Measurements from ENCODE around the gene CFAP77.

DNA sequence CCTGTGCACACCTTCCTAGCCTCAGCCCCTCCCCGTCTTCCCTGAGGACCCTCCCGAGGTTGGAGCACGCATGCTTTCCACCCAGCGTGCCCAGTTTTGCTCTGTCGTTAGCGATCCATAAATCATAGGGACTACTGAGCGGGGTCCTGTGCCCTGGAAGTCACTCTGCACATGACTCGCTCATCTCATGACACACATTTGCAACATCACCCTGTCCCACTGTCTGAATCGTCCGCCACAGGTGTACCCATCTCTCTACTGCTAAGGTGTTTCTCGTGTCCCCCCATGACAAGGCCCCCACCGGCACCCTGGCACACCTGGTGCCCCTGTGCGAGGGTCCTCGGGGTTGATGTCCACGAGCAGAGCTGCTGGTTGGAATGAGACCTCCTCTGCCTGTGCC lies 103.4 kb downstream of the CFAP77 start:
- TF ChIP-seq, protein P1, sequence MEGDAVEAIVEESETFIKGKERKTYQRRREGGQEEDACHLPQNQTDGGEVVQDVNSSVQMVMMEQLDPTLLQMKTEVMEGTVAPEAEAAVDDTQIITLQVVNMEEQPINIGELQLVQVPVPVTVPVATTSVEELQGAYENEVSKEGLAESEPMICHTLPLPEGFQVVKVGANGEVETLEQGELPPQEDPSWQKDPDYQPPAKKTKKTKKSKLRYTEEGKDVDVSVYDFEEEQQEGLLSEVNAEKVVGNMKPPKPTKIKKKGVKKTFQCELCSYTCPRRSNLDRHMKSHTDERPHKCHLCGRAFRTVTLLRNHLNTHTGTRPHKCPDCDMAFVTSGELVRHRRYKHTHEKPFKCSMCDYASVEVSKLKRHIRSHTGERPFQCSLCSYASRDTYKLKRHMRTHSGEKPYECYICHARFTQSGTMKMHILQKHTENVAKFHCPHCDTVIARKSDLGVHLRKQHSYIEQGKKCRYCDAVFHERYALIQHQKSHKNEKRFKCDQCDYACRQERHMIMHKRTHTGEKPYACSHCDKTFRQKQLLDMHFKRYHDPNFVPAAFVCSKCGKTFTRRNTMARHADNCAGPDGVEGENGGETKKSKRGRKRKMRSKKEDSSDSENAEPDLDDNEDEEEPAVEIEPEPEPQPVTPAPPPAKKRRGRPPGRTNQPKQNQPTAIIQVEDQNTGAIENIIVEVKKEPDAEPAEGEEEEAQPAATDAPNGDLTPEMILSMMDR (IDR thresholded peaks at IDR 0.05), result no peak
- TF ChIP-seq POLR2A (IDR thresholded peaks at IDR 0.05), result no peak
